H9 (cell line): ENCODE data around the gene PFDN1. TPM values are rescaled to one million over a fixed set of nuclear protein-coding genes. Genes with fewer than 3 reads are reported as not detected.
A peak's percentile ranks its signal among the peaks of the same experiment; 100 is the strongest.

Experiments used
- DNase-seq: peaks from one replicate; pipeline ENCODE4 v3.0.0-alpha.2; 2017
- H2AFZ ChIP-seq: one replicate; pipeline ENCODE4 v1.6.1; 2013; ENCODE audit warnings: mild to moderate bottlenecking, low read length, control low read depth, moderate library complexity
- H2AK5ac ChIP-seq: 2 replicates; pipeline ENCODE4 v1.6.1; 2013; ENCODE audit warnings: low read length, control low read depth, mixed read lengths; ENCODE audit not compliant: insufficient read length
- H2BK120ac ChIP-seq: one replicate; pipeline ENCODE4 v1.6.1; 2013; ENCODE audit warnings: low read depth, mild to moderate bottlenecking, low read length, control low read depth, inconsistent platforms; ENCODE audit not compliant: poor library complexity, severe bottlenecking
- H2BK12ac ChIP-seq: 2 replicates; pipeline ENCODE4 v1.6.1; 2013; ENCODE audit warnings: low read length, control low read depth, mixed read lengths, low read depth; ENCODE audit not compliant: insufficient read length
- H2BK15ac ChIP-seq: 2 replicates; pipeline ENCODE4 v1.6.1; 2013; ENCODE audit warnings: low read depth, low read length, control low read depth
- H2BK20ac ChIP-seq: one replicate; pipeline ENCODE4 v1.6.1; 2013; ENCODE audit warnings: low read depth, mild to moderate bottlenecking, low read length, control low read depth, inconsistent platforms; ENCODE audit not compliant: poor library complexity, severe bottlenecking
- H2BK5ac ChIP-seq: 2 replicates; pipeline ENCODE4 v1.6.1; 2013; ENCODE audit warnings: low read length, control low read depth, mixed read lengths; ENCODE audit not compliant: insufficient read length
- H3K14ac ChIP-seq: 2 replicates; pipeline ENCODE4 v1.6.1; 2013; ENCODE audit warnings: low read length, control low read depth; ENCODE audit not compliant: insufficient read depth
- H3K18ac ChIP-seq: 2 replicates; pipeline ENCODE4 v1.6.1; 2013; ENCODE audit warnings: low read depth, mild to moderate bottlenecking, mixed read lengths, low read length, control low read depth; ENCODE audit not compliant: insufficient read length
- H3K23ac ChIP-seq: 2 replicates; pipeline ENCODE4 v1.6.1; 2013; ENCODE audit warnings: low read length, control low read depth, mixed read lengths, low read depth; ENCODE audit not compliant: insufficient read length
- H3K23me2 ChIP-seq: 2 replicates; pipeline ENCODE4 v1.6.1; 2013; ENCODE audit warnings: low read depth, mild to moderate bottlenecking, mixed read lengths, low read length, control low read depth; ENCODE audit not compliant: insufficient read length, poor library complexity, severe bottlenecking
- H3K27ac ChIP-seq: 2 replicates; pipeline ENCODE4 v1.5.1; 2013; ENCODE audit warnings: low read length, control low read depth, mixed read lengths, low read depth; ENCODE audit not compliant: insufficient read length
- H3K27me3 ChIP-seq: 2 replicates; pipeline ENCODE4 v1.6.1; 2013; ENCODE audit warnings: low read length, control low read depth, inconsistent platforms; ENCODE audit not compliant: insufficient read depth
- H3K4ac ChIP-seq: 2 replicates; pipeline ENCODE4 v1.6.1; 2013; ENCODE audit warnings: low read depth, mild to moderate bottlenecking, control low read depth, inconsistent platforms, low read length, moderate library complexity
- H3K4me1 ChIP-seq: 2 replicates; pipeline ENCODE4 v1.6.1; 2013; ENCODE audit warnings: low read length, control low read depth, inconsistent platforms; ENCODE audit not compliant: insufficient read depth
- H3K4me2 ChIP-seq: 2 replicates; pipeline ENCODE4 v1.6.1; 2013; ENCODE audit warnings: low read length, control low read depth, mixed read lengths; ENCODE audit not compliant: insufficient read length, insufficient read depth
- H3K56ac ChIP-seq: 2 replicates; pipeline ENCODE4 v1.6.1; 2013; ENCODE audit warnings: low read depth, mild to moderate bottlenecking, mixed read lengths, low read length, control low read depth; ENCODE audit not compliant: insufficient read length
- H3K79me1 ChIP-seq: 2 replicates; pipeline ENCODE4 v1.6.1; 2013; ENCODE audit warnings: low read depth, mild to moderate bottlenecking, moderate library complexity, low read length, control low read depth, inconsistent platforms; ENCODE audit not compliant: insufficient read depth, poor library complexity, severe bottlenecking
- H3K79me2 ChIP-seq: 2 replicates; pipeline ENCODE4 v1.6.1; 2013; ENCODE audit warnings: low read length, control low read depth, inconsistent platforms; ENCODE audit not compliant: insufficient read depth
- H3K9ac ChIP-seq: 2 replicates; pipeline ENCODE4 v1.6.1; 2013; ENCODE audit warnings: low read length, control low read depth, mixed read lengths; ENCODE audit not compliant: insufficient read length; ENCODE audit errors: extremely low read depth
- H3K9me3 ChIP-seq: one replicate; pipeline ENCODE4 v1.6.1; 2013; ENCODE audit warnings: low read depth, low read length, inconsistent platforms; ENCODE audit not compliant: control insufficient read depth
- H3T11ph ChIP-seq: one replicate; pipeline ENCODE4 v1.6.1; 2013; ENCODE audit warnings: mild to moderate bottlenecking, low read length, control low read depth, inconsistent platforms
- H4K20me1 ChIP-seq: one replicate; pipeline ENCODE4 v1.6.1; 2013; ENCODE audit not compliant: control insufficient read depth, insufficient read length, insufficient read depth
- H4K5ac ChIP-seq: 2 replicates; pipeline ENCODE4 v1.6.1; 2013; ENCODE audit warnings: low read depth, mild to moderate bottlenecking, mixed read lengths, low read length, control low read depth; ENCODE audit not compliant: insufficient read length
- H4K8ac ChIP-seq: replicated peaks from 2 replicates; pipeline ENCODE4 v1.6.1; 2013; ENCODE audit warnings: low read length, control low read depth, mixed read lengths, low read depth; ENCODE audit not compliant: insufficient read length
- H4K91ac ChIP-seq: 2 replicates; pipeline ENCODE4 v1.6.1; 2013; ENCODE audit warnings: low read depth, mild to moderate bottlenecking, moderate library complexity, mixed read lengths, low read length, control low read depth; ENCODE audit not compliant: insufficient read length
- H3K27ac Mint-ChIP-seq, 3 experiments: 2 replicates in 2 of 3; 3 replicates in 1 of 3; pipeline ENCODE4 v1.8.0; 2020 to 2021; ENCODE audit warnings: mixed read lengths in 3 of 3, mild to moderate bottlenecking in 1 of 3, moderate library complexity in 1 of 3
- H3K27me3 Mint-ChIP-seq: 2 replicates; pipeline ENCODE4 v1.8.0; 2021; ENCODE audit warnings: low read depth, mild to moderate bottlenecking, moderate library complexity, mixed read lengths
- H3K36me3 Mint-ChIP-seq, 3 experiments: 2 replicates in 2 of 3; 3 replicates in 1 of 3; pipeline ENCODE4 v1.8.0; 2020 to 2021; ENCODE audit warnings: low read depth in 3 of 3, mixed read lengths in 3 of 3; ENCODE audit not compliant: insufficient read depth in 1 of 3
- H3K4me1 Mint-ChIP-seq, 2 experiments: 2 replicates each; pipeline ENCODE4 v1.8.0; 2020; ENCODE audit warnings: mixed read lengths in 2 of 2
- H3K4me3 Mint-ChIP-seq, 2 experiments: 2 replicates in 1 of 2; 3 replicates in 1 of 2; pipeline ENCODE4 v1.8.0; 2020 to 2021; ENCODE audit warnings: mild to moderate bottlenecking in 2 of 2, mixed read lengths in 2 of 2, moderate library complexity in 1 of 2
- H3K9me3 Mint-ChIP-seq, 2 experiments: 2 replicates in 1 of 2; 3 replicates in 1 of 2; pipeline ENCODE4 v1.8.0; 2020; ENCODE audit warnings: mild to moderate bottlenecking in 2 of 2, mixed read lengths in 2 of 2, moderate library complexity in 1 of 2
- WGBS: extraction: QIAGEN DNeasy Blood & Tissue Kit; methylation state at CpG from one replicate; pipeline ENCODE4 v1.1.7; 2013; ENCODE audit warnings: missing lambda C conversion rate, low lambda C conversion rate, mixed read lengths; ENCODE audit not compliant: insufficient read length; ENCODE audit errors: extremely low coverage; 5-methylcytosine and 5-hydroxymethylcytosine counted together
- total RNA-seq: library from RNA; stranded (reverse); gene quantifications from 2 replicates; pipeline ENCODE4 v1.2.1, GENCODE V29; 2021
- TF ChIP-seq, protein P1 (sequence below): fragments of 200-600 bp; sonication (generic); conservative IDR thresholded peaks from 3 replicates; pipeline ENCODE4 v1.8.0; 2021; ENCODE audit warnings: antibody characterized with exemption, mild to moderate bottlenecking

PFDN1 gene
- total RNA-seq, 1 experiment from 2014 or later, result 58.3 TPM

DNA sequence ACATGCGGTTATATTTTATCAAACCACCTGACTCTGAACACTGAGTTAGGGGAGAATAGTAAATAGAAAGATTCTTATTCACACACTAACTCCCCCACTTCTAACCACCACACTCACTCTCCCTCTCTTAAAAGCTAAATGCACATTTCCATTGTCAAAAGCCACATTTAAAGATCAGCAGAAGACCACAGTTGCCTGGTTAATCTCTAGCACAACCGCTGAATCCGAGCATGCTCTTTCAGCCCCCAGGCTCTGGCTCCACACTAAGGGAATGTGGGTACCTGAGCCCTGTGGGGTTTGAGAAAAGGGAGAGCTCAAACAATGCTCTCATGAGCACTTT, 35.7 kb downstream of the PFDN1 start:
- Histone ChIP-seq H2BK12ac (no peak overlapping the region), H2AK5ac (no peak overlapping the region), H2BK5ac (no peak overlapping the region), H3K56ac (no peak overlapping the region), H3K23me2 (no peaks in the 10 kb centered on the region), H3K14ac (no peak overlapping the region), H4K20me1 (no peaks in the 10 kb centered on the region), H3K23ac (no peak overlapping the region), H3K4ac (no peak overlapping the region), H2BK20ac (no peak overlapping the region), H2AFZ (no peak overlapping the region), H2BK15ac (no peak overlapping the region), H2BK120ac (no peak overlapping the region), H3T11ph (no peak overlapping the region), H3K9me3 (no peaks in the 10 kb centered on the region), H4K8ac (no peak overlapping the region), H3K4me1 (no peaks in the 10 kb centered on the region), H3K27ac (no peak overlapping the region), H3K79me2 (0 out of 2 replicates have a peak, but pooled peaks cover 2% of the 10 kb centered on the region), H3K18ac (no peak overlapping the region), H4K5ac (no peak overlapping the region), H3K9ac (no peak overlapping the region), H3K79me1 (peaks cover 5% of the 10 kb centered on the region), H4K91ac (no peak overlapping the region), H3K27me3 (no peaks in the 10 kb centered on the region), H3K4me2 (no peak overlapping the region)
- H3K4me1 Mint-ChIP-seq, result peaks cover 16 to 17% of the 10 kb centered on the region in 2 experiments
- no peak overlapping the region for H3K4me3 Mint-ChIP-seq
- H3K36me3 Mint-ChIP-seq, result 0 out of 7 replicates have a peak, but pooled peaks cover 0 to 3% (median 2%) of the 10 kb centered on the region in 3 experiments
- DNase-seq, result no peak
- TF ChIP-seq, protein P1, sequence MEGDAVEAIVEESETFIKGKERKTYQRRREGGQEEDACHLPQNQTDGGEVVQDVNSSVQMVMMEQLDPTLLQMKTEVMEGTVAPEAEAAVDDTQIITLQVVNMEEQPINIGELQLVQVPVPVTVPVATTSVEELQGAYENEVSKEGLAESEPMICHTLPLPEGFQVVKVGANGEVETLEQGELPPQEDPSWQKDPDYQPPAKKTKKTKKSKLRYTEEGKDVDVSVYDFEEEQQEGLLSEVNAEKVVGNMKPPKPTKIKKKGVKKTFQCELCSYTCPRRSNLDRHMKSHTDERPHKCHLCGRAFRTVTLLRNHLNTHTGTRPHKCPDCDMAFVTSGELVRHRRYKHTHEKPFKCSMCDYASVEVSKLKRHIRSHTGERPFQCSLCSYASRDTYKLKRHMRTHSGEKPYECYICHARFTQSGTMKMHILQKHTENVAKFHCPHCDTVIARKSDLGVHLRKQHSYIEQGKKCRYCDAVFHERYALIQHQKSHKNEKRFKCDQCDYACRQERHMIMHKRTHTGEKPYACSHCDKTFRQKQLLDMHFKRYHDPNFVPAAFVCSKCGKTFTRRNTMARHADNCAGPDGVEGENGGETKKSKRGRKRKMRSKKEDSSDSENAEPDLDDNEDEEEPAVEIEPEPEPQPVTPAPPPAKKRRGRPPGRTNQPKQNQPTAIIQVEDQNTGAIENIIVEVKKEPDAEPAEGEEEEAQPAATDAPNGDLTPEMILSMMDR, result no peak
- WGBS, result no CpG with 5 or more reads among the region's 3 CpGs
- no peaks in the 10 kb centered on the region for H3K27me3 Mint-ChIP-seq
- no peaks in the 10 kb centered on the region for H3K9me3 Mint-ChIP-seq
- peak overlapping the region; percentile 1 to 65 (median 60); a peak in 5 of 7 replicates for H3K27ac Mint-ChIP-seq
